OCI-LY3 (cell line): ENCODE measurements around the gene LMX1A.

Experiments used
- H2AFZ ChIP-seq: fragments of 200-600, 300-600 bp; shearing (Covaris generic); 2 replicates; pipeline ENCODE4 v1.6.0; 2014; ENCODE audit warnings: antibody characterized with exemption, low read depth, low read length
- H3K27ac ChIP-seq: fragments of 200-600, 300-600 bp; sonication (generic); 2 replicates; pipeline ENCODE4 v1.5.1; 2014; ENCODE audit warnings: mild to moderate bottlenecking, low read length, moderate library complexity, mixed read lengths
- H3K27me3 ChIP-seq: fragments of 200-600, 300-600 bp; sonication (generic); 2 replicates; pipeline ENCODE4 v1.6.1; 2014; ENCODE audit warnings: low read depth, low read length, mixed read lengths
- H3K36me3 ChIP-seq: fragments of 200-600, 300-600 bp; sonication (generic); replicated peaks from 2 replicates; pipeline ENCODE3; 2014; ENCODE audit warnings: low read depth, low read length, mixed read lengths
- H3K4me1 ChIP-seq: fragments of 300-600, 200-600 bp; sonication (generic); 2 replicates; pipeline ENCODE4 v1.6.1; 2014; ENCODE audit warnings: low read length, mixed read lengths
- H3K4me2 ChIP-seq: fragments of 200-600, 300-600 bp; sonication (generic); 2 replicates; pipeline ENCODE4 v1.6.1; 2014; ENCODE audit warnings: low read length, mixed read lengths
- H3K4me3 ChIP-seq: fragments of 300-600, 200-600 bp; sonication (generic); 2 replicates; pipeline ENCODE4 v1.5.1; 2014; ENCODE audit warnings: antibody characterized with exemption, mild to moderate bottlenecking, low read length, moderate library complexity
- H3K79me2 ChIP-seq: fragments of 300-600, 200-600 bp; shearing (Covaris generic); 2 replicates; pipeline ENCODE4 v1.6.1; 2014; ENCODE audit warnings: mild to moderate bottlenecking, low read length, mixed read lengths
- H3K9ac ChIP-seq: fragments of 300-600, 200-600 bp; shearing (Covaris generic); 2 replicates; pipeline ENCODE4 v1.6.0; 2014; ENCODE audit warnings: mild to moderate bottlenecking, low read length, moderate library complexity
- H3K9me3 ChIP-seq: fragments of 200-600, 300-600 bp; shearing (Covaris generic); 2 replicates; pipeline ENCODE4 v1.6.1; 2014; ENCODE audit warnings: low read length, mixed read lengths; ENCODE audit not compliant: insufficient read depth
- H4K20me1 ChIP-seq: fragments of 200-600, 300-600 bp; sonication (generic); 2 replicates; pipeline ENCODE4 v1.6.1; 2016; ENCODE audit warnings: low read length, mixed read lengths; ENCODE audit not compliant: insufficient read depth
- EZH2phosphoT487 ChIP-seq: fragments of 200-600 bp; shearing (Covaris generic); IDR thresholded peaks from 2 replicates; pipeline ENCODE4 v1.6.1; 2018; ENCODE audit warnings: antibody characterized with exemption, mixed run types, low read depth
- TF ChIP-seq, protein P1 (sequence below): fragments of 200-600, 300-600 bp; sonication (generic); IDR thresholded peaks from 2 replicates; pipeline ENCODE4 v1.5.1; 2014; ENCODE audit warnings: antibody characterized with exemption, low read length, low read depth

Gene LMX1A

DNA sequence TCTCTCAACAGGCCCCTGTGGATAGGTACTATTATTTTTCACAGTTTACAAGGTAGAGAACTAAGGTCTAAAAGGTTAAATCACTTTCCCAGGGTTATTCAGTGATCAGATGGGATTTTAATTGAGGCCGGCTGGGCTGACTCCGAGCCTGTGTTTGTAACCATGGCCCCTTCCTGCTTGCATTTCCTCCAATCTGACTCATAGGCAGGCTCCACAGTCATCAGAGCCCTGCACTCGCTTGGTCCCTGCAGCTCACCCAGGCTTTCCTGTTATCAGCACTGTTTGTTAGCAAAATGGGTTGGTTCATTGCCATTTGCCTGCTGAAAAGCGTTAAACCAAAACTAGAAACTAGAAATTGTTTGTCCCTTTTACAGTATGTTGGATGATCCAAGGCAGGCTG lies 41.4 kb upstream of the LMX1A start:
- H3K9ac ChIP-seq: no peak overlapping the region
- H2AFZ ChIP-seq: no peak overlapping the region
- no peaks in the 10 kb centered on the region for H3K36me3 ChIP-seq
- no peaks in the 10 kb centered on the region for H3K79me2 ChIP-seq
- no peak overlapping the region for H3K4me2 ChIP-seq
- H3K9me3 ChIP-seq: no peaks in the 10 kb centered on the region
- no peak overlapping the region for H3K27ac ChIP-seq
- H3K4me1 ChIP-seq: peaks cover 13% of the 10 kb centered on the region
- peaks cover 29% of the 10 kb centered on the region; the same call in 1 of the 2 replicates for H4K20me1 ChIP-seq
- no peak overlapping the region for H3K4me3 ChIP-seq
- H3K27me3 ChIP-seq: peaks cover 91% of the 10 kb centered on the region
- TF ChIP-seq, protein P1, sequence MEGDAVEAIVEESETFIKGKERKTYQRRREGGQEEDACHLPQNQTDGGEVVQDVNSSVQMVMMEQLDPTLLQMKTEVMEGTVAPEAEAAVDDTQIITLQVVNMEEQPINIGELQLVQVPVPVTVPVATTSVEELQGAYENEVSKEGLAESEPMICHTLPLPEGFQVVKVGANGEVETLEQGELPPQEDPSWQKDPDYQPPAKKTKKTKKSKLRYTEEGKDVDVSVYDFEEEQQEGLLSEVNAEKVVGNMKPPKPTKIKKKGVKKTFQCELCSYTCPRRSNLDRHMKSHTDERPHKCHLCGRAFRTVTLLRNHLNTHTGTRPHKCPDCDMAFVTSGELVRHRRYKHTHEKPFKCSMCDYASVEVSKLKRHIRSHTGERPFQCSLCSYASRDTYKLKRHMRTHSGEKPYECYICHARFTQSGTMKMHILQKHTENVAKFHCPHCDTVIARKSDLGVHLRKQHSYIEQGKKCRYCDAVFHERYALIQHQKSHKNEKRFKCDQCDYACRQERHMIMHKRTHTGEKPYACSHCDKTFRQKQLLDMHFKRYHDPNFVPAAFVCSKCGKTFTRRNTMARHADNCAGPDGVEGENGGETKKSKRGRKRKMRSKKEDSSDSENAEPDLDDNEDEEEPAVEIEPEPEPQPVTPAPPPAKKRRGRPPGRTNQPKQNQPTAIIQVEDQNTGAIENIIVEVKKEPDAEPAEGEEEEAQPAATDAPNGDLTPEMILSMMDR: no peak
- TF ChIP-seq EZH2phosphoT487: no peak

DNA sequence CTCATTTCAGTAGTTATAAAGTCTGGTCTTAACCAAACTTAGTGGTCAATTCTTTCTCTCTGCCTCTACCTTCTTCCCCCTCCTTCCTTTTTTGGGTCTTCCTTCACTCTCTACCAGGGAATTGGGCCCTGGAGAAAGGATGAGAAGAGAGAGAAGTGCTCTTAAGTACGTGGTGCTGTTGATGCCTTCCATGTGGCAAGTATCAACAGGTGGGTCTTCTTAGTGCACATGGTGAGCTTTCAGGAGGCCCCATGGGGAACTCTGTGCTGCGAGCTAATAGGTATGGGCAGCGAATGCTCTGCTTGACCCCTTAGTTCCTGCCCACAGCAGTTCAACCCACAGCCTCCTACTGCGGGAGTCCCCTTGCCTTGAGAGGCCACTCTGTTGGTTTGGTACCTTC lies 39.4 kb upstream of the LMX1A start:
- H3K9ac ChIP-seq: no peak overlapping the region
- H3K27me3 ChIP-seq: peaks cover 90% of the 10 kb centered on the region
- no peak overlapping the region for H3K4me3 ChIP-seq
- H4K20me1 ChIP-seq: peaks cover 41% of the 10 kb centered on the region
- H3K79me2 ChIP-seq: no peaks in the 10 kb centered on the region
- TF ChIP-seq EZH2phosphoT487: no peak
- TF ChIP-seq, protein P1: no peak
- no peaks in the 10 kb centered on the region for H3K36me3 ChIP-seq
- no peaks in the 10 kb centered on the region for H3K9me3 ChIP-seq
- H3K4me2 ChIP-seq: no peak overlapping the region
- H3K27ac ChIP-seq: no peak overlapping the region
- H3K4me1 ChIP-seq: peaks cover 13% of the 10 kb centered on the region
- no peak overlapping the region for H2AFZ ChIP-seq

DNA sequence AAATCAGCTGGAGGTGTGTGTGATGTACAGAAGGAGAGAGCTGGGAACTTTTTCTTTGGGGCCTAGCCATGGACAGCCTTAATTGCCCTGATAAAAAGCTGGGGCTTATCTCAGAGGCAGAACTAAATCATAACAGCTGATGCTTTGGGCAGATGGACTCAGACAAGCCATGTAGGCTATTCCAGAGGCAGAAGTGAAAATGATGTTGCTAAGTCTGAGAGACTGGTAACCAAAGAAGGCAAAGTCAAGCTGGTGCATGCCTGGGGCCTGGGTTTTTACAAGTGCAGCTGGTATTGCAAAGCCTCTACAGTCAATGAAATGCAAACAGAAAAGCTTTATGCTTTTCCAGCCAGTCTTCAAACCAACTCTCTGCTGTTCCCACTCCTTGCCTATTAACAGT lies 39.0 kb upstream of the LMX1A start:
- Histone ChIP-seq H3K4me2 (no peak overlapping the region), H3K79me2 (no peaks in the 10 kb centered on the region), H3K36me3 (no peaks in the 10 kb centered on the region), H3K4me3 (no peak overlapping the region), H3K9me3 (no peaks in the 10 kb centered on the region), H3K4me1 (peaks cover 13% of the 10 kb centered on the region), H2AFZ (no peak overlapping the region), H3K27ac (no peak overlapping the region), H4K20me1 (peaks cover 45% of the 10 kb centered on the region), H3K27me3 (peaks cover 90% of the 10 kb centered on the region), H3K9ac (no peak overlapping the region)
- TF ChIP-seq EZH2phosphoT487: no peak
- TF ChIP-seq, protein P1: no peak

DNA sequence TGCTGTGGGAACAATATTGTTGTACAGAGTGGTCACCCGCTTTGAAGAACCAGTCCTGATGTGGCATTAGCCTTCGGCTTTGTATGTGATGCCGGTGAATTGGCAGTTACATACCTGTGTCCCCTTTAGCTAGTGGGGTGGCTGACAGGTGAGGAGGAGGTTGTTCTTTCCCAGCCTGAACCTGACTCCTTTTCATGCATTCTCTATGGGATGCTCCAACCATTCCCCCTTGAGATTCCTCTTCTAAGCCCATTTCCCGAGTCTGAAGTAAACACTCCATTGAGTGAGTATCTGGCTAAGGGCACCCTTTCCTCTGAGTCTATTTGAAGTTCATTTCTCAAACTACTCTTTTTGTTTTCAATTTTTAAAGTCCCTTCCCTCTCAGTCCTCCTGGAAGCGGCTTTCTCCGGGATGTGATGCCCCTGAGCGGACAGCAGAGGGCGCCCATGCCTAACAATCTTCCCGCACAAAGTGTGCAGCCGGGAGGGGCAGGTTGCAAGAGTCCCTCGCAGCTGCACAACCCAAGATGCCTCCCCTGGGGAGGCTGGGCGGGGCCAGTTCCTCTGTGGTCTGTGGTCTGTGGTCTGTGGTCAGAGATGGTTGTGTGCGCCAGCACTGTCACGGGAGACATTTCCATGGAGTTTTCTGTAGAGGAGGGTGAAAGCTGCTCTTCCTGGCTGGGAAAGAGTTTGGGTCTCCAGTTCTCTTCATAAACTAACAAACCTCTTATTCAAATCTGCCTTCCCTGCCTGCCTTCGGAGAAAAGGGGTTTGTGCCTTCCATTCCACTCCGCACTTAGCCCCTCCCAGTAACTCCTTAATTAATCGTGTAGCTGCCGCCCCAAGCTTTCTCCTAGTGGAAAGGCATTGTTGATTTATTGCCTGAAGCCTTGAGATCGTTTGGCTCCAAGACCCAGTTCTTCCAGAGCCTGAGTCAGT lies 36.4 kb upstream of the LMX1A start:
- Histone ChIP-seq H3K36me3 (no peaks in the 10 kb centered on the region), H2AFZ (no peak overlapping the region), H3K9me3 (no peaks in the 10 kb centered on the region), H3K9ac (no peak overlapping the region), H3K27me3 (peaks cover 92% of the 10 kb centered on the region), H3K79me2 (no peaks in the 10 kb centered on the region), H3K27ac (no peak overlapping the region), H3K4me3 (peak overlapping the region; percentile 8; the same call in 1 of the 2 replicates), H3K4me2 (peak overlapping the region; percentile 49), H4K20me1 (peaks cover 46% of the 10 kb centered on the region), H3K4me1 (peaks cover 13% of the 10 kb centered on the region)
- TF ChIP-seq, protein P1: peak; percentile 97
- TF ChIP-seq EZH2phosphoT487: no peak
